NT2/D1 (cell line): ENCODE results near the gene POLR1A.

Source experiments
- SUZ12 ChIP-seq: IDR thresholded peaks from 2 replicates; pipeline ENCODE4 v1.6.1; 2011; ENCODE audit not compliant: insufficient read length, insufficient read depth; ENCODE audit errors: extremely low read depth
- YY1 ChIP-seq: IDR thresholded peaks from 2 replicates; pipeline ENCODE4 v1.6.1; 2011; ENCODE audit not compliant: insufficient read length, insufficient read depth
- ZNF274 ChIP-seq: IDR thresholded peaks from 2 replicates; pipeline ENCODE4 v1.6.1; 2011; ENCODE audit warnings: mild to moderate bottlenecking, low read depth, low read length

DNA sequence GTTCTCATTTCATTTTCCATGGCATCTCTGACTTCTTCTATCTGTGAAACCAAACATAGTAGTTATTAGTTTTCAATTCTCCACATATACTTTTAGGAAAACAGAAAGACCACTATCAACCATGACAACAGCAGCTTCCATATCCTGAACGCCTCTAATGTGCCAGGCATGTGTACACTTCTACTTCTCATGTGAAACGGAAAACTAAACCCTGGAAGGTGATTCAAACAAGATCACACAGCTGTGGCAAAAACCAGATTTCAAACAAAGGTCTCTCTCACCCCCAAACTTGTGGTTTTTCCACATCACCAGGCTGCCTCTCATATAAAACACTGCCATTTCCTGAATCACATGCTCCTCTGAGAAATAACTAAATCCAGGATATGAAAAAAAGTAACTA lies 42.1 kb upstream of the POLR1A start:
- TF ChIP-seq YY1 (no peak), ZNF274 (no peak), SUZ12 (no peak)
